ENCODE measurements around the gene ZNF500. TPM values are rescaled to one million over a fixed set of nuclear protein-coding genes. Genes with fewer than 3 reads are reported as not detected.

ZNF500 gene
- total and polyA plus RNA-seq, 4 donors, result 7.5 to 14.6 (median 12.2) TPM

DNA sequence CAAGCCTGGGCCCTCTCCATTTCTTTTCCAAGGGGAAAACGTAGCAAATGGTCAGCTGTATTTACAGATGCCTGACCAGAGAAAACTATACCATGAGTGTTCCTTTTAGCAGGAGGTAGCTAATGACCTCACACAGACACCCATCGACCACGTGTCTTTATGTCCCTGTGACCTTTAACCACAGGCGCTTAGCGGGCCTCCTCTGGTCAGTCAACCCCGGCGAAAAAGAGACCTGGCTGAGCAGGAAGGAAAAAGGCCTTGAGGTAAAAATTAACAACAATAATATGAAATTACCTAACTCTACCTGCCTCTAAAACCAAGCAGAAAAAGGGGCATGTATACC lies 64.5 kb downstream of the ZNF500 start:
- 85 to 88% methylated on average over 7 of the region's 7 CpGs for WGBS, 2 donors
- no peaks in the 10 kb centered on the region for H3K27me3 ChIP-seq (ENCODE audit: control insufficient read depth in 3 of 3, insufficient read depth in 3 of 3, low read length in 2 of 3)
- no peaks in the 10 kb centered on the region for H3K9me3 ChIP-seq (ENCODE audit: control insufficient read depth in 4 of 4, insufficient read depth in 3 of 4, low read length in 3 of 4)
- ATAC-seq (ENCODE audit: insufficient read depth, low FRiP score) (no peak), DNase-seq (no peak)
- TF ChIP-seq, protein P1, sequence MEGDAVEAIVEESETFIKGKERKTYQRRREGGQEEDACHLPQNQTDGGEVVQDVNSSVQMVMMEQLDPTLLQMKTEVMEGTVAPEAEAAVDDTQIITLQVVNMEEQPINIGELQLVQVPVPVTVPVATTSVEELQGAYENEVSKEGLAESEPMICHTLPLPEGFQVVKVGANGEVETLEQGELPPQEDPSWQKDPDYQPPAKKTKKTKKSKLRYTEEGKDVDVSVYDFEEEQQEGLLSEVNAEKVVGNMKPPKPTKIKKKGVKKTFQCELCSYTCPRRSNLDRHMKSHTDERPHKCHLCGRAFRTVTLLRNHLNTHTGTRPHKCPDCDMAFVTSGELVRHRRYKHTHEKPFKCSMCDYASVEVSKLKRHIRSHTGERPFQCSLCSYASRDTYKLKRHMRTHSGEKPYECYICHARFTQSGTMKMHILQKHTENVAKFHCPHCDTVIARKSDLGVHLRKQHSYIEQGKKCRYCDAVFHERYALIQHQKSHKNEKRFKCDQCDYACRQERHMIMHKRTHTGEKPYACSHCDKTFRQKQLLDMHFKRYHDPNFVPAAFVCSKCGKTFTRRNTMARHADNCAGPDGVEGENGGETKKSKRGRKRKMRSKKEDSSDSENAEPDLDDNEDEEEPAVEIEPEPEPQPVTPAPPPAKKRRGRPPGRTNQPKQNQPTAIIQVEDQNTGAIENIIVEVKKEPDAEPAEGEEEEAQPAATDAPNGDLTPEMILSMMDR (IDR thresholded peaks at IDR 0.05; ENCODE audit: control extremely low read depth, extremely low read depth), result no peak
- H3K9ac ChIP-seq (ENCODE audit: insufficient read depth in 1 of 2, low read length in 2 of 2), result no peak overlapping the region
- H3K4me1 ChIP-seq (ENCODE audit: control insufficient read depth in 5 of 5, insufficient read depth in 5 of 5, low read length in 5 of 5), result no peaks in the 10 kb centered on the region
- peaks cover 17 to 57% (median 19%) of the 10 kb centered on the region in 4 donors for H3K36me3 ChIP-seq (ENCODE audit: control insufficient read depth in 4 of 4, insufficient read depth in 4 of 4, low read length in 4 of 4)
- H3K27ac ChIP-seq (ENCODE audit: low read depth in 1 of 2, low read length in 1 of 2), result no peak overlapping the region
- H3K4me3 ChIP-seq, result no peak overlapping the region

DNA sequence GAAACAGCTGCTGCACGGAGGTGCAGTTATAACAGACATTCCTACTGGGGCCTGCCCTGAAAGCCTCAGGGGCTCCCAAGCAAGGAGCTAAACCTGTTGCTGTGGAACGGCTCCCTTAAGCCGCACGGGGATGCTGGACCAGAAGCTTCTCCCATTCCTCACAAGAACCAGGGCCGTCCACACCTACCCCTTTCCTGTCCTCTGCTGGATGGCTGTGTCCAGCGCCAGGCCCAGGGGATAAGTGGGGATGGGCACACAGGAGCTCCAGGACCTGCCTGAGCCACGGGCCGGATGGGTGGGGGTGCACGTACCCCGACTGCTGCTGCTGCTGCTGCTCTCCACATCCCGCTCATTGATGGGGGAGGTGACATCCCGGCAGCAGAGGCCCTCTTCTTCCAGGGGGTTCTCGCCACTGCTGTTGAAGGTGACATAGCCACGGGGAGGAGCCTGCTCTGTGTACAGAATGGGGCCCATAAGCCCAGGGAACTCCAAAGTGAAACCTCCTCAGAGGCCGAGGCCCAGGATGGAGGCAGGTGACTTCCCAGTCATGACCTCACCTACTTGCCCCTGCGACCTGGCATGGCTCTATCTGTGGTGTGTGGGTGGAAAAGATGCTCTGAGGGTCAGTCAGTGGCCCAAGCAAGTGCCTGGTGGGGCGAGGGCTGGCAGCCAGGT lies 65.0 kb downstream of the ZNF500 start:
- no peaks in the 10 kb centered on the region for H3K4me1 ChIP-seq (ENCODE audit: control insufficient read depth in 5 of 5, insufficient read depth in 5 of 5, low read length in 5 of 5)
- H3K27me3 ChIP-seq (ENCODE audit: control insufficient read depth in 3 of 3, insufficient read depth in 3 of 3, low read length in 2 of 3), result no peaks in the 10 kb centered on the region
- no peak for DNase-seq
- TF ChIP-seq, protein P1 (IDR thresholded peaks at IDR 0.05; ENCODE audit: control extremely low read depth, extremely low read depth), result no peak
- H3K9me3 ChIP-seq (ENCODE audit: control insufficient read depth in 4 of 4, insufficient read depth in 3 of 4, low read length in 3 of 4), result no peaks in the 10 kb centered on the region
- H3K27ac ChIP-seq (ENCODE audit: low read depth in 1 of 2, low read length in 1 of 2), result no peak overlapping the region
- H3K9ac ChIP-seq (ENCODE audit: insufficient read depth in 1 of 2, low read length in 2 of 2), result no peak overlapping the region
- 93 to 94% methylated on average over 17 of the region's 17 CpGs for WGBS, 2 donors
- H3K36me3 ChIP-seq (ENCODE audit: control insufficient read depth in 4 of 4, insufficient read depth in 4 of 4, low read length in 4 of 4), result peaks cover 17 to 62% (median 21%) of the 10 kb centered on the region in 4 donors
- ATAC-seq (ENCODE audit: insufficient read depth, low FRiP score), result no peak
- H3K4me3 ChIP-seq, result no peak overlapping the region

DNA sequence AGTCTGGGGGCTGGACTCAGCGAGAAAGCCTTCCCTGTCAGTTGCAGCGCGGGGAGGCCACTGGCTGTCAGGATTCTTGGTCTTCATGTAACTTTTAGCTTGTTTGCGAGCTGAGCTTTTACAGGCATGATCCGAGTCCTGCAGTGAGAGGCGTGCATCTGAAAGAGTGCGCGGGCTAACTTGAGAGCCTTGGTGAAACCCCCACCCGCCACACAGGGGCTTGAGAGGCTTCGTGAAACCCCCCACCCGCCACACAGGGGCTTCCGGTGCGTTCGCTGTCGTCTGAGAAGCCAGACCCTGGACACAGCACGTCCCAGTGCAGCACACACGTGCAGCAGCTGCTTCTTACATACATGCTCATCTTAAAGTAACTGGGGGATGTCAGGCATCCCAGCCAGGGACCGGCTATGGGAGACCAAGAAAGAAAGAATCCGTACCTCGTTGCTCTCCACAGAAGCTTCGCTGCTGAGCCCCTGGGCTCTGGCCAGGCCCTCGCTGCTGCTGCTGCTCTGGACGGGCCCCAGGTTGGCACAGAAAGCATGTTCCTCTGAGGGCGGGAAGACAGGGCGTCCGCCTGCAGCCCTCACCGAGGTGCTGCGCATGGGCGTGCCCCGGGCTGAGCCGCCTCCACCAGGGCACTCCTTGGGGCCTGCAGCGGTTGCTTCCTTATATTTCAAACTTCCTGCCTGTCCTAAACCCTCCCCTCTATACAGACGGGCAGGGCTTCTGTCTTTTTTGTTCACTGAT lies 65.8 kb downstream of the ZNF500 start:
- no peak overlapping the region for H3K4me3 ChIP-seq
- peaks cover 0 to 1% (median 0%) of the 10 kb centered on the region in 5 donors for H3K4me1 ChIP-seq (ENCODE audit: control insufficient read depth in 5 of 5, insufficient read depth in 5 of 5, low read length in 5 of 5)
- DNase-seq (no peak), ATAC-seq (ENCODE audit: insufficient read depth, low FRiP score) (no peak)
- TF ChIP-seq, protein P1 (IDR thresholded peaks at IDR 0.05; ENCODE audit: control extremely low read depth, extremely low read depth), result no peak
- peaks cover 17 to 66% (median 21%) of the 10 kb centered on the region in 4 donors for H3K36me3 ChIP-seq (ENCODE audit: control insufficient read depth in 4 of 4, insufficient read depth in 4 of 4, low read length in 4 of 4)
- H3K9ac ChIP-seq (ENCODE audit: insufficient read depth in 1 of 2, low read length in 2 of 2), result no peak overlapping the region
- WGBS, 2 donors, result 87 to 89% methylated on average over 33 of the region's 33 CpGs
- no peak overlapping the region for H3K27ac ChIP-seq (ENCODE audit: low read depth in 1 of 2, low read length in 1 of 2)
- H3K27me3 ChIP-seq (ENCODE audit: control insufficient read depth in 3 of 3, insufficient read depth in 3 of 3, low read length in 2 of 3), result no peaks in the 10 kb centered on the region
- no peaks in the 10 kb centered on the region for H3K9me3 ChIP-seq (ENCODE audit: control insufficient read depth in 4 of 4, insufficient read depth in 3 of 4, low read length in 3 of 4)
